ENCODE measurements around the gene ERN1.
A peak's percentile ranks its signal among the peaks of the same experiment; 100 is the strongest.

The ERN1 gene

GRCh38 chr17:64001763-64002529, 128.0 kb downstream of the ERN1 start:
- Histone ChIP-seq H3K9ac (no peak overlapping the region), H2AFZ (ENCODE audit: low read depth) (no peak overlapping the region), H3K27me3 (ENCODE audit: insufficient read depth, low read depth) (no peaks in the 10 kb centered on the region), H3K4me3 (IDR thresholded peaks at IDR 0.05; ENCODE audit: insufficient read depth, low read depth, low read length) (no peak overlapping the region), H3K79me2 (ENCODE audit: insufficient read depth, low read depth) (no peaks in the 10 kb centered on the region), H3K4me1 (ENCODE audit: low read depth, poor library complexity, severe bottlenecking) (peaks cover 6% of the 10 kb centered on the region), H3K27ac (no peak overlapping the region), H4K20me1 (ENCODE audit: insufficient read depth) (no peaks in the 10 kb centered on the region), H3K4me2 (no peak overlapping the region), H3K36me3 (ENCODE audit: insufficient read depth) (no peaks in the 10 kb centered on the region)
- TF ChIP-seq, protein P1, sequence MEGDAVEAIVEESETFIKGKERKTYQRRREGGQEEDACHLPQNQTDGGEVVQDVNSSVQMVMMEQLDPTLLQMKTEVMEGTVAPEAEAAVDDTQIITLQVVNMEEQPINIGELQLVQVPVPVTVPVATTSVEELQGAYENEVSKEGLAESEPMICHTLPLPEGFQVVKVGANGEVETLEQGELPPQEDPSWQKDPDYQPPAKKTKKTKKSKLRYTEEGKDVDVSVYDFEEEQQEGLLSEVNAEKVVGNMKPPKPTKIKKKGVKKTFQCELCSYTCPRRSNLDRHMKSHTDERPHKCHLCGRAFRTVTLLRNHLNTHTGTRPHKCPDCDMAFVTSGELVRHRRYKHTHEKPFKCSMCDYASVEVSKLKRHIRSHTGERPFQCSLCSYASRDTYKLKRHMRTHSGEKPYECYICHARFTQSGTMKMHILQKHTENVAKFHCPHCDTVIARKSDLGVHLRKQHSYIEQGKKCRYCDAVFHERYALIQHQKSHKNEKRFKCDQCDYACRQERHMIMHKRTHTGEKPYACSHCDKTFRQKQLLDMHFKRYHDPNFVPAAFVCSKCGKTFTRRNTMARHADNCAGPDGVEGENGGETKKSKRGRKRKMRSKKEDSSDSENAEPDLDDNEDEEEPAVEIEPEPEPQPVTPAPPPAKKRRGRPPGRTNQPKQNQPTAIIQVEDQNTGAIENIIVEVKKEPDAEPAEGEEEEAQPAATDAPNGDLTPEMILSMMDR (conservative IDR thresholded peaks at IDR 0.05; ENCODE audit: low read depth, low read length) = no peak

DNA sequence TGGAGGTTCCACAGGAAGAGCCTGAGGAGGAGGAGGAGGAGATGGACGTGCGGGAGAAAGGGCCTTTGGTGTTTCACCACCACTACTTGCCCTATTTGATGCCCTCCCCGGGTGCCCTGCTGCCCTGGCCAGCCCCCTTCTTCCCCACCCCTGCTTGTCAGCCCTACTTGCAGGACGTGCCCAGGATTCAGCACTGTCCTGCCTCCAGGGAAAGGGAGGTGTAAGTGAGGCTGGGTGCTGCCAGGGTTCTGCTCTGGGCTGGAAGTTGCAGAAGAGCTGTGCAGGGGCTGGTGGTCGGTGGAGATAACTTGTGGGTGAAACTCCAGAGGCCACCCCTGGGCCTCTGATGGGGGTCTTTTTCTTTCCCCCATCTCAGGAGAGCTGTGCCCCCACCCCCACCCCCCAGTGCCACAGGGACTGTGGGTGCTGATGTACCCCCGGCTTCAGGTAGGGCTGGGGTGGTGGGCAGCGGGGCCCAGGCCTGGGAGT, 128.8 kb downstream of the ERN1 start:
- no peak overlapping the region for H3K4me3 ChIP-seq (IDR thresholded peaks at IDR 0.05; ENCODE audit: insufficient read depth, low read depth, low read length)
- H4K20me1 ChIP-seq (ENCODE audit: insufficient read depth) = no peaks in the 10 kb centered on the region
- no peaks in the 10 kb centered on the region for H3K27me3 ChIP-seq (ENCODE audit: insufficient read depth, low read depth)
- no peaks in the 10 kb centered on the region for H3K79me2 ChIP-seq (ENCODE audit: insufficient read depth, low read depth)
- H3K4me1 ChIP-seq (ENCODE audit: low read depth, poor library complexity, severe bottlenecking) = peaks cover 6% of the 10 kb centered on the region
- H3K36me3 ChIP-seq (ENCODE audit: insufficient read depth) = no peaks in the 10 kb centered on the region
- no peak overlapping the region for H3K27ac ChIP-seq
- H3K9ac ChIP-seq = no peak overlapping the region
- TF ChIP-seq, protein P1 (conservative IDR thresholded peaks at IDR 0.05; ENCODE audit: low read depth, low read length) = no peak
- H2AFZ ChIP-seq (ENCODE audit: low read depth) = no peak overlapping the region
- H3K4me2 ChIP-seq = no peak overlapping the region

DNA sequence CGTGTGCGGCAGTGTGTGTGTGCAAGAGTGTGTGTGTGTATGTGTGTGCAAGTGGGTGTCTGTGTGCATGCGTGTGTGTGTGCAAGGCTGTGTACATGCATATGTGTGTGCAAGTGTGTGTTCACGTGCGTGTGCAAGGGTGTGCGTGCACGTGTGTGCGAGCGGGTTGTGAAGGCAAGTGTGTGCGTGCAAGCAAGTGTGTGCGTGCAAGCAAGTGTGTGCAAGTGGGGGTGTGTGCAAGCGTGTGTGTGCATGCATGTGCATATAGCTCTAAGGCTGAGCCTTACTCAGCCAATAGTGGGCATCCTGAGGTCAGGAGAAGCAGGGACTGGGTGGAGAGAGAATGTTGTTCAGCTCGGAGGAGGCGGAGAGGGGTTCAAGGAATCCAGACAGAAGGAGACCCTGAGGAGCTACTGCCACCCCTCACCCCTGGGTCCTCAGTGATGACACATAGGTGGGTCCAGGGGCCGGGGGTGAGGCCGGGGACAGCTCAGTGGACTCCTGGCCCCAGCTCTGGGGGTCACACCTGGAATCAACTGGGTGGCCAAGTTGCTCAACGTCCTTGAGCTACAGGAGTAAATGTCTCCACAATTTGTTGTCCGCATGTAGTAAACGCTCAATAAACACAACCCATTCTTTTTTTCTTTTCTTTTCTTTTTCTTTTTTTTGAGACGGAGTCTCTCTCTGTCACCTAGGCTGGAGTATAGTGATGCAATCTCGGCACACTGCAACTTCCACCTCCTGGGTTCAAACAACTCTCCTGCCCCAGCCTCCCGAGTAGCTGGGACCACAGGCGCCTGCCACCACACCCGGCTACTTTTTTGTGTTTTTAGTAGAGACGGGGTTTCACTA, 130.0 kb downstream of the ERN1 start:
- Histone ChIP-seq H3K4me1 (ENCODE audit: low read depth, poor library complexity, severe bottlenecking) (peaks cover 6% of the 10 kb centered on the region), H3K4me3 (IDR thresholded peaks at IDR 0.05; ENCODE audit: insufficient read depth, low read depth, low read length) (no peak overlapping the region), H3K79me2 (ENCODE audit: insufficient read depth, low read depth) (no peaks in the 10 kb centered on the region), H3K27me3 (ENCODE audit: insufficient read depth, low read depth) (no peaks in the 10 kb centered on the region), H4K20me1 (ENCODE audit: insufficient read depth) (no peaks in the 10 kb centered on the region), H3K36me3 (ENCODE audit: insufficient read depth) (no peaks in the 10 kb centered on the region), H3K9ac (no peak overlapping the region), H3K4me2 (no peak overlapping the region), H3K27ac (no peak overlapping the region), H2AFZ (ENCODE audit: low read depth) (no peak overlapping the region)
- TF ChIP-seq, protein P1 (conservative IDR thresholded peaks at IDR 0.05; ENCODE audit: low read depth, low read length) = no peak

- Histone ChIP-seq H4K20me1 (ENCODE audit: insufficient read depth) (no peaks in the 10 kb centered on the region), H3K27ac (no peak overlapping the region), H2AFZ (ENCODE audit: low read depth) (peak overlapping the region; percentile 70), H3K27me3 (ENCODE audit: insufficient read depth, low read depth) (peaks cover 5% of the 10 kb centered on the region; the same call in 1 of the 2 replicates), H3K4me3 (IDR thresholded peaks at IDR 0.05; ENCODE audit: insufficient read depth, low read depth, low read length) (no peak overlapping the region), H3K4me1 (ENCODE audit: low read depth, poor library complexity, severe bottlenecking) (peaks cover 6% of the 10 kb centered on the region), H3K9ac (no peak overlapping the region; the same call in 1 of the 2 replicates), H3K4me2 (peak overlapping the region; percentile 42), H3K36me3 (ENCODE audit: insufficient read depth) (no peaks in the 10 kb centered on the region), H3K79me2 (ENCODE audit: insufficient read depth, low read depth) (no peaks in the 10 kb centered on the region)
- TF ChIP-seq, protein P1 (conservative IDR thresholded peaks at IDR 0.05; ENCODE audit: low read depth, low read length) = no peak
These were observed 130.9 kb downstream of the ERN1 start for GRCh38 chr17:63998721-63999679.
